ENCODE results near the gene OPCML. TPM values are rescaled to one million over a fixed set of nuclear protein-coding genes. Genes with fewer than 3 reads are reported as not detected.

The OPCML gene
- total RNA-seq, 4 donors from 2014 or later, result not detected

DNA sequence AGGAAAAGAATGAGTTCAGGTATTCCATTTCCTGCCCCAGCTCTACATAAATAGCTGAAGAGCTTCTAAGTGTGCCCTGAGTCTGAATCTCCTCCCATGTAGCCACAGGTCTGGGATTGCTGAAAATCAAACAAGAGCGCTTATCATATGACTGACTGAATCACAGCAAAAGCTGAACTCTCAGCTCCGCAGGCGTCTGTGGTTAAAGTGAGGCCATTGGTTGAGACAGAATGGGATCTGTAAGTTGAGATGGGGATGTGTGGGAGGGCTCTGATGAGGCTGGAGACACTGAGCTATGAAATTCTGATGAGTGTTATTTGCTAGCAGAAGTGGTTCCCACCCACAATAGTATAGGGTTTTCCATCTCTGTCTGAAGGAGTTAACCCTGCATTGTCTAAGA, 637.0 kb downstream of the OPCML start:
- H3K27me3 ChIP-seq, result no peaks in the 10 kb centered on the region
- no peaks in the 10 kb centered on the region for H3K4me1 ChIP-seq
- TF ChIP-seq, protein P1, sequence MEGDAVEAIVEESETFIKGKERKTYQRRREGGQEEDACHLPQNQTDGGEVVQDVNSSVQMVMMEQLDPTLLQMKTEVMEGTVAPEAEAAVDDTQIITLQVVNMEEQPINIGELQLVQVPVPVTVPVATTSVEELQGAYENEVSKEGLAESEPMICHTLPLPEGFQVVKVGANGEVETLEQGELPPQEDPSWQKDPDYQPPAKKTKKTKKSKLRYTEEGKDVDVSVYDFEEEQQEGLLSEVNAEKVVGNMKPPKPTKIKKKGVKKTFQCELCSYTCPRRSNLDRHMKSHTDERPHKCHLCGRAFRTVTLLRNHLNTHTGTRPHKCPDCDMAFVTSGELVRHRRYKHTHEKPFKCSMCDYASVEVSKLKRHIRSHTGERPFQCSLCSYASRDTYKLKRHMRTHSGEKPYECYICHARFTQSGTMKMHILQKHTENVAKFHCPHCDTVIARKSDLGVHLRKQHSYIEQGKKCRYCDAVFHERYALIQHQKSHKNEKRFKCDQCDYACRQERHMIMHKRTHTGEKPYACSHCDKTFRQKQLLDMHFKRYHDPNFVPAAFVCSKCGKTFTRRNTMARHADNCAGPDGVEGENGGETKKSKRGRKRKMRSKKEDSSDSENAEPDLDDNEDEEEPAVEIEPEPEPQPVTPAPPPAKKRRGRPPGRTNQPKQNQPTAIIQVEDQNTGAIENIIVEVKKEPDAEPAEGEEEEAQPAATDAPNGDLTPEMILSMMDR (IDR thresholded peaks at IDR 0.05), result no peak
- TF ChIP-seq POLR2AphosphoS5 (IDR thresholded peaks at IDR 0.05), result no peak
- TF ChIP-seq POLR2A (IDR thresholded peaks at IDR 0.05), result no peak
- no peak for TF ChIP-seq EP300 (IDR thresholded peaks at IDR 0.05; ENCODE audit: low read depth)
- intact Hi-C loops (cut with DNase I; ENCODE audit: low total_unique reads) (no loop called here), in situ Hi-C loops (cut with MboI; ENCODE audit: low pct_ligation_motif_present in 1 of 4, low pct_unique_long_range_greater_than_20kb in 1 of 4, low sequenced_read_pairs in 3 of 4) (no loop called here)
- H3K27ac ChIP-seq, result no peak overlapping the region
- no peak overlapping the region for H3K4me3 ChIP-seq
- no peak for DNase-seq
- no peaks in the 10 kb centered on the region for H3K9me3 ChIP-seq
- no peaks in the 10 kb centered on the region for H3K36me3 ChIP-seq
- WGBS, 2 donors (ENCODE audit: low coverage in 1 of 2), result 57 to 80% methylated on average over 1 to 3 of the region's 3 CpGs

DNA sequence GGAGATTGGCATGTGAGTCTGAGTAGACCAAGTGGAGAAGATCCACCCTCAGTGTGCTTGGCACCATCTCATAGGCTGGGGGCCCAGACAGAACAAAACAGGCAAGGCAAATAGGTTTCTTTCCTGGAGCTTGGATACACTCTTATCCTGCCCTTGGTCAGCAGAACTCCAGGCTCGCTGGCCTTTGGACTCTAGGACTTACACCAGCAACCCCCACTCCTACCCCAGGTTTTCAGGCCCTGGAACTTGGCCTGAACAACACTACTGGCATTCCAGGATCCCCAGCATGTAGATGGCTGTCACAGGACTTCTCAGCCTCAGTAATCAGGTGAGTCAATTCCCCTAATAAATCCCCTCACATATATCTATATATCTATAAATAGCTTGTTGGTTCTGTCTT, 637.7 kb downstream of the OPCML start:
- Histone ChIP-seq H3K4me1 (no peaks in the 10 kb centered on the region), H3K36me3 (no peaks in the 10 kb centered on the region), H3K27me3 (no peaks in the 10 kb centered on the region), H3K27ac (no peak overlapping the region), H3K9me3 (no peaks in the 10 kb centered on the region), H3K4me3 (no peak overlapping the region)
- 73% methylated on average over 1 of the region's 1 CpG; no CpG with 5 or more reads in 1 of the 2 donors for WGBS, 2 donors (ENCODE audit: low coverage in 1 of 2)
- no peak for DNase-seq
- intact Hi-C loops (cut with DNase I; ENCODE audit: low total_unique reads), result no loop called here
- TF ChIP-seq POLR2AphosphoS5 (IDR thresholded peaks at IDR 0.05) (no peak), POLR2A (IDR thresholded peaks at IDR 0.05) (no peak), EP300 (IDR thresholded peaks at IDR 0.05; ENCODE audit: low read depth) (no peak)
- TF ChIP-seq, protein P1 (IDR thresholded peaks at IDR 0.05), result no peak
- in situ Hi-C loops (cut with MboI; ENCODE audit: low pct_ligation_motif_present in 1 of 4, low pct_unique_long_range_greater_than_20kb in 1 of 4, low sequenced_read_pairs in 3 of 4), result no loop called here

DNA sequence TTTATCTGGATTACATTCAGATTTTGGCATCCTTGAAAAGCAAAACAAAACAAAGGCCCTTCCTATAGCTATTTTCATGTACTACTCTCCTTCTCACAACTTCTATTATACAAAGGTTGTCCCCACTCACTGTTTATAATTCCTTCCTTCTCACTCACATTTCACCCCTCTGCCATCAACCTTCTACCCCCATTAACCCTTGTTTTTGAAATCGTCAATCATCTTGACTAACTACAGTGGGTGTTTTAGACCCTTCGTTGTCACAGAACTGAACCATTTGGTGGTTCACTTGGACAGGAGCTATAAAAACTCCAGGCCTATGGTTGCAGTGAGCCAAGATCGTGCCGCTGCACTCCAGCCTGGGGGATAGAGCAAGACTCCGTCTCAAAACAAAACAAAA, 639.4 kb downstream of the OPCML start:
- no peak overlapping the region for H3K4me3 ChIP-seq
- 77 to 83% methylated on average over 2 to 5 of the region's 5 CpGs for WGBS, 2 donors (ENCODE audit: low coverage in 1 of 2)
- no peaks in the 10 kb centered on the region for H3K36me3 ChIP-seq
- no peak overlapping the region for H3K27ac ChIP-seq
- intact Hi-C loops (cut with DNase I; ENCODE audit: low total_unique reads), result no loop called here
- no peaks in the 10 kb centered on the region for H3K4me1 ChIP-seq
- no peak for TF ChIP-seq POLR2A (IDR thresholded peaks at IDR 0.05)
- TF ChIP-seq POLR2AphosphoS5 (IDR thresholded peaks at IDR 0.05), result no peak
- no peak for TF ChIP-seq EP300 (IDR thresholded peaks at IDR 0.05; ENCODE audit: low read depth)
- TF ChIP-seq, protein P1 (IDR thresholded peaks at IDR 0.05), result no peak
- in situ Hi-C loops (cut with MboI; ENCODE audit: low pct_ligation_motif_present in 1 of 4, low pct_unique_long_range_greater_than_20kb in 1 of 4, low sequenced_read_pairs in 3 of 4), result no loop called here
- H3K27me3 ChIP-seq, result no peaks in the 10 kb centered on the region
- no peak for DNase-seq
- H3K9me3 ChIP-seq, result no peaks in the 10 kb centered on the region

DNA sequence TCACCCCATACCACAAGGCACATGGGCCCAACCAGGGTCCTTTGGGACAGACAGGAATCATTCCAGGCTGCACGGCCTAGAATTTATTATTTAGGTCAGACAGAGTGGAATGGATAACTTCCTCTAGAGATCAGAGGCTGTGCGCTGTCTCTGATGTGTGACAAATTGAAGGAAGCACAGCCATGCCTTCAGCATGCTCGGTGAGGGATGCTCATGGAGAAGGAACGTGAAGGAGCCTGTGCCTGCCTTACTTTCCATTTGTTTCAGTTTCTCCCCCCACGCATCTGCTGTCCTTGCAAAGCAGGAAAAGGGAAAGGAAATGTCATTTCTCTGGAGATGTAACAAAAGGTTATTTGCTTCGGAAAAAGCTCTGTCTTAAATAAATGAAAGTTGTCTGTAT, 644.1 kb downstream of the OPCML start:
- Histone ChIP-seq H3K36me3 (no peaks in the 10 kb centered on the region), H3K27ac (no peak overlapping the region), H3K4me1 (no peaks in the 10 kb centered on the region), H3K27me3 (no peaks in the 10 kb centered on the region), H3K4me3 (no peak overlapping the region), H3K9me3 (no peaks in the 10 kb centered on the region)
- DNase-seq, result no peak
- TF ChIP-seq POLR2A (IDR thresholded peaks at IDR 0.05) (no peak), EP300 (IDR thresholded peaks at IDR 0.05; ENCODE audit: low read depth) (no peak)
- intact Hi-C loops (cut with DNase I; ENCODE audit: low total_unique reads), result no loop called here
- WGBS, 2 donors (ENCODE audit: low coverage in 1 of 2), result 53 to 80% methylated on average over 5 to 6 of the region's 6 CpGs
- in situ Hi-C loops (cut with MboI; ENCODE audit: low pct_ligation_motif_present in 1 of 4, low pct_unique_long_range_greater_than_20kb in 1 of 4, low sequenced_read_pairs in 3 of 4), result no loop called here

DNA sequence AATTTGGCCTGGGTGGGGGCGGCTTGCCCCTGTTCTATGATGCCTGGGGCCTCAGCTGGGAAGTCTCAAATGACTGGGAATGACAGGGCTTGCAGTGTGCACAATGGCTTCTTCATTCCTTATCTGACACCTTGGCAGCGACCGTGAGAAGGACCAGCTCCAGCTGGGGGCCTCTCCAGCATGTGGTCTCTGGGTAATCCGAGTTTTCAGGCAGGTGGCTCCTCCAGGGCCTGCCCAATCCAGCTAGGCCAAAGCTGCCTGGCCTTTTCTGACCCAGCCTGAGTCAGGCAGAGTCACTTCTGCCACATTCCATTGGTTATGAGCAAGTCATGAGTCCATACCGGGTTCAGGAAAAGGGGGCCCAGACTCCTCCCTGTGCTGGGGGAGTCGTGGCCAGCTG, 646.0 kb downstream of the OPCML start:
- no peaks in the 10 kb centered on the region for H3K36me3 ChIP-seq
- H3K27ac ChIP-seq, result no peak overlapping the region
- intact Hi-C loops (cut with DNase I; ENCODE audit: low total_unique reads), result no loop called here
- WGBS, 2 donors (ENCODE audit: low coverage in 1 of 2), result 56% methylated on average over 6 of the region's 6 CpGs; no CpG with 5 or more reads in 1 of the 2 donors
- no peaks in the 10 kb centered on the region for H3K9me3 ChIP-seq
- in situ Hi-C loops (cut with MboI; ENCODE audit: low pct_ligation_motif_present in 1 of 4, low pct_unique_long_range_greater_than_20kb in 1 of 4, low sequenced_read_pairs in 3 of 4), result no loop called here
- no peaks in the 10 kb centered on the region for H3K4me1 ChIP-seq
- DNase-seq, result no peak
- TF ChIP-seq EP300 (IDR thresholded peaks at IDR 0.05; ENCODE audit: low read depth), result no peak
- TF ChIP-seq POLR2A (IDR thresholded peaks at IDR 0.05), result no peak
- TF ChIP-seq, protein P1 (IDR thresholded peaks at IDR 0.05), result no peak
- TF ChIP-seq POLR2AphosphoS5 (IDR thresholded peaks at IDR 0.05), result no peak
- no peak overlapping the region for H3K4me3 ChIP-seq
- H3K27me3 ChIP-seq, result no peaks in the 10 kb centered on the region

All from transverse colon (tissue), 4 donors.